ENCODE data around the gene MITF. TPM values are rescaled to one million over a fixed set of nuclear protein-coding genes. Genes with fewer than 3 reads are reported as not detected.

The MITF gene
- total and polyA plus RNA-seq, 2 donors (not counting 1 experiment from before 2014, with no cell fraction given): 0.10 TPM; not detected in 1

DNA sequence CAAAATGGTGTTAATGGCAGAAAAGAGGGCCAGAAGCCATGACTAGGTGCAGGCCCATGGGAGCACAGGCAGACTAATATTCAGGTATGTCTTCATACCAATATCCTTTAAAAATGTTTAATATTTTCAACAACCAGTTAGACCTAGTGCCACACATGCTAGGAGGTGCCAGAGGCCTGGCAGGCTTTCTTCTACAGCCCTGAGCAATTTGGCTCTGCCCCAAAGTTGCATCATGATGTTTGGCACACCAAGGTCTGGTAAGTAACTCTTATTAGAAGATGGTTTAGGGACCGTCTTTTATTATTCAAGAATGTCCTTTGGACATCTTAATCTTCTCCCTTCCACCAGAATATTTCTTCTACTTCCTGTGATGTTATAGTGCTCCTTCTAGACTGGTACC is 34.8 kb downstream of the MITF start:
- Histone ChIP-seq H3K36me3 (replicated peaks in 1 of 2; ENCODE audit: control extremely low read depth in 1 of 2, control insufficient read depth in 1 of 2, extremely low read depth in 1 of 2, insufficient read depth in 2 of 2, low read length in 1 of 2) (no peaks in the 10 kb centered on the region), H3K4me2 (replicated peaks; ENCODE audit: low read depth, low read length, poor library complexity, severe bottlenecking) (no peak overlapping the region), H3K4me3 (ENCODE audit: control extremely low read depth in 1 of 5, extremely low read depth in 1 of 5, insufficient read depth in 1 of 5, low read depth in 2 of 5, low read length in 4 of 5) (no peak overlapping the region), H3K9ac (ENCODE audit: low read length) (no peak overlapping the region), H3K27me3 (replicated peaks in 1 of 4; ENCODE audit: control extremely low read depth in 1 of 4, control insufficient read depth in 3 of 4, insufficient read depth in 4 of 4, low read length in 3 of 4) (no peaks in the 10 kb centered on the region), H2AFZ (ENCODE audit: insufficient read depth, low read depth, low read length, poor library complexity, severe bottlenecking) (no peak overlapping the region), H3K9me3 (ENCODE audit: control extremely low read depth in 1 of 3, control insufficient read depth in 2 of 3, insufficient read depth in 1 of 3, low read length in 2 of 3) (no peaks in the 10 kb centered on the region), H3K27ac (ENCODE audit: low read length in 2 of 2) (no peak overlapping the region), H3K79me2 (ENCODE audit: control insufficient read depth, insufficient read depth, low read length) (no peaks in the 10 kb centered on the region), H4K20me1 (ENCODE audit: control insufficient read depth, insufficient read depth, low read length, poor library complexity, severe bottlenecking) (no peaks in the 10 kb centered on the region), H3K4me1 (ENCODE audit: control insufficient read depth in 2 of 2, insufficient read depth in 2 of 2, low read length in 2 of 2) (no peaks in the 10 kb centered on the region)
- Mint-ChIP-seq H3K9me3 (ENCODE audit: insufficient read depth) (no peaks in the 10 kb centered on the region), H3K4me1 (no peaks in the 10 kb centered on the region), H3K4me3 (no peak overlapping the region), H3K27ac (no peak overlapping the region), H3K27me3 (no peaks in the 10 kb centered on the region)
- POLR2A ChIA-PET: no interaction called here
- CTCF ChIA-PET: no interaction called here
- ATAC-seq (ENCODE audit: low read depth): no peak
- TF ChIP-seq EZH2 (IDR thresholded peaks at IDR 0.05; ENCODE audit: borderline replicate concordance, insufficient read depth, low read depth, low read length, poor library complexity, severe bottlenecking): no peak
- TF ChIP-seq, protein P1, sequence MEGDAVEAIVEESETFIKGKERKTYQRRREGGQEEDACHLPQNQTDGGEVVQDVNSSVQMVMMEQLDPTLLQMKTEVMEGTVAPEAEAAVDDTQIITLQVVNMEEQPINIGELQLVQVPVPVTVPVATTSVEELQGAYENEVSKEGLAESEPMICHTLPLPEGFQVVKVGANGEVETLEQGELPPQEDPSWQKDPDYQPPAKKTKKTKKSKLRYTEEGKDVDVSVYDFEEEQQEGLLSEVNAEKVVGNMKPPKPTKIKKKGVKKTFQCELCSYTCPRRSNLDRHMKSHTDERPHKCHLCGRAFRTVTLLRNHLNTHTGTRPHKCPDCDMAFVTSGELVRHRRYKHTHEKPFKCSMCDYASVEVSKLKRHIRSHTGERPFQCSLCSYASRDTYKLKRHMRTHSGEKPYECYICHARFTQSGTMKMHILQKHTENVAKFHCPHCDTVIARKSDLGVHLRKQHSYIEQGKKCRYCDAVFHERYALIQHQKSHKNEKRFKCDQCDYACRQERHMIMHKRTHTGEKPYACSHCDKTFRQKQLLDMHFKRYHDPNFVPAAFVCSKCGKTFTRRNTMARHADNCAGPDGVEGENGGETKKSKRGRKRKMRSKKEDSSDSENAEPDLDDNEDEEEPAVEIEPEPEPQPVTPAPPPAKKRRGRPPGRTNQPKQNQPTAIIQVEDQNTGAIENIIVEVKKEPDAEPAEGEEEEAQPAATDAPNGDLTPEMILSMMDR (IDR thresholded peaks at IDR 0.05): no peak
- intact Hi-C loops (cut with micrococcal nuclease): no loop called here
- no peak for DNase-seq
- no CpG with 5 or more reads among the region's 1 CpG for WGBS (ENCODE audit: insufficient coverage)

DNA sequence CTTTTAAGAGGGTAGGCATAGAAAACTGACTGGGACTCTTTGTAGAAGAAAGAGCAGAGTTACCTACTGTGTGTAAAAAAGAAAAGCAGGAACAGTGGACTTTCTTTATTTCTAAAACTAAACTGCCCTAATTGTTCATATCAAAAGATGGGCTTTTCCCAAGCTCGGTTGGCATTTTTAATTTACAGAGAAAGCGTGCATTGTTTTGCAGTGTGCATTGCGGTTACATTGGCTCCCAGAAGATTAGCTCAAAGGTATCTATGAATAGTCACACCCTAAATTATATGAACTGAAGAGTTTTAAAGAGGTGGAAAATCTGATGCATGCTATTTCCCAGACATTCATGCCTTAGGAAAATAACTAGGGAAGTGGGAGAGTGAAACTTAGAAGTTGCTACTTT is 36.5 kb downstream of the MITF start:
- intact Hi-C loops (cut with micrococcal nuclease): no loop called here
- H3K79me2 ChIP-seq (ENCODE audit: control insufficient read depth, insufficient read depth, low read length): no peaks in the 10 kb centered on the region
- no peaks in the 10 kb centered on the region for H3K9me3 Mint-ChIP-seq (ENCODE audit: insufficient read depth)
- H3K27me3 Mint-ChIP-seq: no peaks in the 10 kb centered on the region
- H3K4me2 ChIP-seq (replicated peaks; ENCODE audit: low read depth, low read length, poor library complexity, severe bottlenecking): no peak overlapping the region
- ChIA-PET CTCF (no interaction called here), POLR2A (no interaction called here)
- H3K4me3 ChIP-seq (ENCODE audit: control extremely low read depth in 1 of 5, extremely low read depth in 1 of 5, insufficient read depth in 1 of 5, low read depth in 2 of 5, low read length in 4 of 5): no peak overlapping the region
- H3K27ac Mint-ChIP-seq: no peak overlapping the region
- H3K4me3 Mint-ChIP-seq: no peak overlapping the region
- H3K27me3 ChIP-seq (replicated peaks in 1 of 4; ENCODE audit: control extremely low read depth in 1 of 4, control insufficient read depth in 3 of 4, insufficient read depth in 4 of 4, low read length in 3 of 4): no peaks in the 10 kb centered on the region
- no peaks in the 10 kb centered on the region for H3K4me1 Mint-ChIP-seq
- H3K4me1 ChIP-seq (ENCODE audit: control insufficient read depth in 2 of 2, insufficient read depth in 2 of 2, low read length in 2 of 2): no peaks in the 10 kb centered on the region
- H3K27ac ChIP-seq (ENCODE audit: low read length in 2 of 2): no peak overlapping the region
- TF ChIP-seq, protein P1 (IDR thresholded peaks at IDR 0.05): no peak
- TF ChIP-seq EZH2 (IDR thresholded peaks at IDR 0.05; ENCODE audit: borderline replicate concordance, insufficient read depth, low read depth, low read length, poor library complexity, severe bottlenecking): no peak
- no peak for DNase-seq
- no peaks in the 10 kb centered on the region for H4K20me1 ChIP-seq (ENCODE audit: control insufficient read depth, insufficient read depth, low read length, poor library complexity, severe bottlenecking)
- 60% methylated on average over 1 of the region's 3 CpGs for WGBS (ENCODE audit: insufficient coverage)
- no peak for ATAC-seq (ENCODE audit: low read depth)
- H3K36me3 ChIP-seq (replicated peaks in 1 of 2; ENCODE audit: control extremely low read depth in 1 of 2, control insufficient read depth in 1 of 2, extremely low read depth in 1 of 2, insufficient read depth in 2 of 2, low read length in 1 of 2): no peaks in the 10 kb centered on the region
- H3K9me3 ChIP-seq (ENCODE audit: control extremely low read depth in 1 of 3, control insufficient read depth in 2 of 3, insufficient read depth in 1 of 3, low read length in 2 of 3): no peaks in the 10 kb centered on the region
- H2AFZ ChIP-seq (ENCODE audit: insufficient read depth, low read depth, low read length, poor library complexity, severe bottlenecking): no peak overlapping the region
- H3K9ac ChIP-seq (ENCODE audit: low read length): no peak overlapping the region
